ENCODE measurements around the gene ULK4. TPM values are rescaled to one million over a fixed set of nuclear protein-coding genes. Genes with fewer than 3 reads are reported as not detected.

The ULK4 gene
- total RNA-seq, 1 donor from 2014 or later, result 9.1 TPM

- TF ChIP-seq, protein P1, sequence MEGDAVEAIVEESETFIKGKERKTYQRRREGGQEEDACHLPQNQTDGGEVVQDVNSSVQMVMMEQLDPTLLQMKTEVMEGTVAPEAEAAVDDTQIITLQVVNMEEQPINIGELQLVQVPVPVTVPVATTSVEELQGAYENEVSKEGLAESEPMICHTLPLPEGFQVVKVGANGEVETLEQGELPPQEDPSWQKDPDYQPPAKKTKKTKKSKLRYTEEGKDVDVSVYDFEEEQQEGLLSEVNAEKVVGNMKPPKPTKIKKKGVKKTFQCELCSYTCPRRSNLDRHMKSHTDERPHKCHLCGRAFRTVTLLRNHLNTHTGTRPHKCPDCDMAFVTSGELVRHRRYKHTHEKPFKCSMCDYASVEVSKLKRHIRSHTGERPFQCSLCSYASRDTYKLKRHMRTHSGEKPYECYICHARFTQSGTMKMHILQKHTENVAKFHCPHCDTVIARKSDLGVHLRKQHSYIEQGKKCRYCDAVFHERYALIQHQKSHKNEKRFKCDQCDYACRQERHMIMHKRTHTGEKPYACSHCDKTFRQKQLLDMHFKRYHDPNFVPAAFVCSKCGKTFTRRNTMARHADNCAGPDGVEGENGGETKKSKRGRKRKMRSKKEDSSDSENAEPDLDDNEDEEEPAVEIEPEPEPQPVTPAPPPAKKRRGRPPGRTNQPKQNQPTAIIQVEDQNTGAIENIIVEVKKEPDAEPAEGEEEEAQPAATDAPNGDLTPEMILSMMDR (IDR thresholded peaks at IDR 0.05), result no peak
- no peak overlapping the region for H3K27ac Mint-ChIP-seq (ENCODE audit: unreplicated experiment)
- H3K27me3 Mint-ChIP-seq (ENCODE audit: unreplicated experiment), result no peaks in the 10 kb centered on the region
- no peak overlapping the region for H3K4me3 Mint-ChIP-seq (ENCODE audit: unreplicated experiment)
- no peaks in the 10 kb centered on the region for H3K36me3 Mint-ChIP-seq (ENCODE audit: unreplicated experiment)
- DNase-seq (ENCODE audit: extremely low spot score, unreplicated experiment), result no peak
- H3K9me3 Mint-ChIP-seq (ENCODE audit: unreplicated experiment), result peaks cover 9% of the 10 kb centered on the region
- H3K4me1 Mint-ChIP-seq (ENCODE audit: unreplicated experiment), result no peaks in the 10 kb centered on the region
These were observed 615.1 kb downstream of the ULK4 start for GRCh38 chr3:41346698-41347270.

DNA sequence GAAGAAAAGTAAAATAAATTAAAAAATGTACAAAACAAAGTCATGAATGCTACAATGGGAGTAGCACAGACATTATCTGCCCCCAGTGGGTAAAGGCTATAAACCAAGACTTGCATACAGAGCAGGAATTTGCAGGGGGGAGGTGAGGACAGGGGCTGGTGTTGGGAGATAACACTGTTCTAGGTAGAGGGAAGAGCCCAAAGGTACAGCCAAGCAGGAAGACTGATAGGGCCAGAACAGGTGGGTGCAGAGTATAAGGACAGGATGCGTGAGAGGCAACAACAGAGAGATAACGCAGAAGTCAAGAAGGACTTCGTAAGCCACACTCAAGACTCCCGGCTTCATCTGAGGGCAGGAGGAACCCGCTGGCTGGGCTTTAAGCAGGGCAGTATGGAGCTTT, 616.1 kb downstream of the ULK4 start:
- Mint-ChIP-seq H3K4me1 (ENCODE audit: unreplicated experiment) (no peaks in the 10 kb centered on the region), H3K27ac (ENCODE audit: unreplicated experiment) (no peak overlapping the region), H3K9me3 (ENCODE audit: unreplicated experiment) (peaks cover 9% of the 10 kb centered on the region), H3K27me3 (ENCODE audit: unreplicated experiment) (no peaks in the 10 kb centered on the region), H3K4me3 (ENCODE audit: unreplicated experiment) (no peak overlapping the region), H3K36me3 (ENCODE audit: unreplicated experiment) (no peaks in the 10 kb centered on the region)
- DNase-seq (ENCODE audit: extremely low spot score, unreplicated experiment), result no peak
- TF ChIP-seq, protein P1 (IDR thresholded peaks at IDR 0.05), result no peak

DNA sequence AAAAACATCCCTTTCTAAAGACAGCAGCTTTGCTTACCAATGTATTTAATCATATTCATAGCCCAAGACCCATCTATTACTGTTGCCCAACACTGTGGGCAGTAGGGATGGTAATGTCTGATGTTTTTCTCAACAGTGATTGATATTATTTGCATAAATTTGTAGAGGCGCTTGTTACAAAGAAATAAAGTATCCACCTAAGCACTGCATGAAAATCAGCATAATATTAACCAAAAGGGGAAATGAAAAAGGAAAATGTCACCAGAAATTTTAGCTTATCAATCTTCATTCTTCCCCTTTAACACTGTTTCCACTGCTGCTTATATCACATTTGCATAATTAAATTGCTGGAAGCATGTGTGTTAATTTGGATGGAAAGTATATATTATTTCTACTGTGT, 622.1 kb downstream of the ULK4 start:
- H3K27me3 Mint-ChIP-seq (ENCODE audit: unreplicated experiment), result no peaks in the 10 kb centered on the region
- peaks cover 9% of the 10 kb centered on the region for H3K9me3 Mint-ChIP-seq (ENCODE audit: unreplicated experiment)
- H3K4me3 Mint-ChIP-seq (ENCODE audit: unreplicated experiment), result no peak overlapping the region
- TF ChIP-seq, protein P1 (IDR thresholded peaks at IDR 0.05), result no peak
- H3K27ac Mint-ChIP-seq (ENCODE audit: unreplicated experiment), result no peak overlapping the region
- no peak for DNase-seq (ENCODE audit: extremely low spot score, unreplicated experiment)
- no peaks in the 10 kb centered on the region for H3K36me3 Mint-ChIP-seq (ENCODE audit: unreplicated experiment)
- H3K4me1 Mint-ChIP-seq (ENCODE audit: unreplicated experiment), result no peaks in the 10 kb centered on the region

GRCh38 chr3:41338276-41338675, 623.6 kb downstream of the ULK4 start:
- no peaks in the 10 kb centered on the region for H3K4me1 Mint-ChIP-seq (ENCODE audit: unreplicated experiment)
- no peak overlapping the region for H3K4me3 Mint-ChIP-seq (ENCODE audit: unreplicated experiment)
- no peaks in the 10 kb centered on the region for H3K9me3 Mint-ChIP-seq (ENCODE audit: unreplicated experiment)
- H3K36me3 Mint-ChIP-seq (ENCODE audit: unreplicated experiment), result no peaks in the 10 kb centered on the region
- TF ChIP-seq, protein P1 (IDR thresholded peaks at IDR 0.05), result no peak
- no peak for DNase-seq (ENCODE audit: extremely low spot score, unreplicated experiment)
- no peaks in the 10 kb centered on the region for H3K27me3 Mint-ChIP-seq (ENCODE audit: unreplicated experiment)
- H3K27ac Mint-ChIP-seq (ENCODE audit: unreplicated experiment), result no peak overlapping the region

DNA sequence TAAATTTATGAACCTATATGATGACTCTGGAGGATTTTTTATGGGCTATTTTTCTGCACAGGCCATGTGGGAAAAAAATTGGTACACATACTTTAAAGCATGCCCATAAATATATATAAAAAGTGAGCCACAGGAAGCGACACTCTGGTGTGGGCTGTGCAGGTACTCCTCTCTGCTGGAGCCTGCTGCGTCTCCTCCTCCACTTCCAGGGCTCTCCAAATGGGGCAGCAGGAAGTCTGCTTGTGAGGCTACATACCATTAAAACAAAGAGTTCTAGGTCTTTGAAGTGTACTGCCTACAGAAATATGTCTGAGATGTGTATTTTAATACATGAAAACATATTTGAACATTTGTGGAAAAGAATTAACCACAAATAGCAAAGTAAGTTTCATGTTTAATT, 627.5 kb downstream of the ULK4 start:
- Mint-ChIP-seq H3K27me3 (ENCODE audit: unreplicated experiment) (no peaks in the 10 kb centered on the region), H3K9me3 (ENCODE audit: unreplicated experiment) (no peaks in the 10 kb centered on the region), H3K4me1 (ENCODE audit: unreplicated experiment) (no peaks in the 10 kb centered on the region), H3K27ac (ENCODE audit: unreplicated experiment) (no peak overlapping the region), H3K36me3 (ENCODE audit: unreplicated experiment) (no peaks in the 10 kb centered on the region), H3K4me3 (ENCODE audit: unreplicated experiment) (no peak overlapping the region)
- TF ChIP-seq, protein P1 (IDR thresholded peaks at IDR 0.05), result no peak
- DNase-seq (ENCODE audit: extremely low spot score, unreplicated experiment), result no peak

Measured in osteocyte (in vitro differentiated cells).